Measurements from ENCODE around the gene NSUN5.

Gene NSUN5

DNA sequence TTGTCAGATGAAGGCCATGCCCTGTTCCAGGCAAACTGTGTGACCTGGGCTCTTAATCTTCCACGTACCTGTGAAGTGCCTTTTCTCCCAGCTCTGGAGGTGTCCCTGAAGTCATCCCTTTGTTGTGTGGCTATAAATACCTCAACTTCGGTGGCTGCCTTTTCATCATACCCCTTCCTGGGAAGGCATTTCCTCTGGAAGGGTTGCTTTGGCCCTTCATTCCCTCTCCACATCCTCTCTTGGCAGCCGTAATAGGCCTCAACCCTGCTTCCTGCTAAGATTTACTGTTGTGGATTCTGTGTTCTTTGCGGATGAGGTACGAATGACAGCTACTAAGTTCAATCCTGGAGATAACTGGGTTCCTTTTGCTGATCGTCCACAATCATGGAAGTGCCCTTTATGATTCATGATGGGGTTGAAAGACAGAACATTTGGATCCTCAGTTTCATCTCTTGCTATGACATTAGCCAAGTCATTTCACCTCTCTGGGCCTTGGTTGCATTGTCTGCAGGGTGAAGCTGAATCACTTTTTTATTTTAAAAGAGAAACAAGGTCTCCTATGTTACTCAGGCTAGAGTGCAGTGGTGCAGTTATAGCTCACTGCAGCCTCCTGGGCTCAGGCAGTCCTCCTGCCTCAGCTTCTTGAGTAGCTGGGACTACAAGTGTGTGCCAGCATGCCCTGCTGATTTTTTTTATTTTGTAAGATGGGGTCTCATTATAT, 43.0 kb upstream of the NSUN5 start:
- TF ChIP-seq, protein P1, sequence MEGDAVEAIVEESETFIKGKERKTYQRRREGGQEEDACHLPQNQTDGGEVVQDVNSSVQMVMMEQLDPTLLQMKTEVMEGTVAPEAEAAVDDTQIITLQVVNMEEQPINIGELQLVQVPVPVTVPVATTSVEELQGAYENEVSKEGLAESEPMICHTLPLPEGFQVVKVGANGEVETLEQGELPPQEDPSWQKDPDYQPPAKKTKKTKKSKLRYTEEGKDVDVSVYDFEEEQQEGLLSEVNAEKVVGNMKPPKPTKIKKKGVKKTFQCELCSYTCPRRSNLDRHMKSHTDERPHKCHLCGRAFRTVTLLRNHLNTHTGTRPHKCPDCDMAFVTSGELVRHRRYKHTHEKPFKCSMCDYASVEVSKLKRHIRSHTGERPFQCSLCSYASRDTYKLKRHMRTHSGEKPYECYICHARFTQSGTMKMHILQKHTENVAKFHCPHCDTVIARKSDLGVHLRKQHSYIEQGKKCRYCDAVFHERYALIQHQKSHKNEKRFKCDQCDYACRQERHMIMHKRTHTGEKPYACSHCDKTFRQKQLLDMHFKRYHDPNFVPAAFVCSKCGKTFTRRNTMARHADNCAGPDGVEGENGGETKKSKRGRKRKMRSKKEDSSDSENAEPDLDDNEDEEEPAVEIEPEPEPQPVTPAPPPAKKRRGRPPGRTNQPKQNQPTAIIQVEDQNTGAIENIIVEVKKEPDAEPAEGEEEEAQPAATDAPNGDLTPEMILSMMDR (IDR thresholded peaks at IDR 0.05; ENCODE audit: low read depth, low read length) = no peak
- DNase-seq (ENCODE audit: low read depth in 2 of 2) = peak in 1 of 2 donors; percentile 32
- H3K4me3 ChIP-seq (replicated peaks in 1 of 2; ENCODE audit: low read depth in 2 of 2, low read length in 2 of 2) = no peak overlapping the region

DNA sequence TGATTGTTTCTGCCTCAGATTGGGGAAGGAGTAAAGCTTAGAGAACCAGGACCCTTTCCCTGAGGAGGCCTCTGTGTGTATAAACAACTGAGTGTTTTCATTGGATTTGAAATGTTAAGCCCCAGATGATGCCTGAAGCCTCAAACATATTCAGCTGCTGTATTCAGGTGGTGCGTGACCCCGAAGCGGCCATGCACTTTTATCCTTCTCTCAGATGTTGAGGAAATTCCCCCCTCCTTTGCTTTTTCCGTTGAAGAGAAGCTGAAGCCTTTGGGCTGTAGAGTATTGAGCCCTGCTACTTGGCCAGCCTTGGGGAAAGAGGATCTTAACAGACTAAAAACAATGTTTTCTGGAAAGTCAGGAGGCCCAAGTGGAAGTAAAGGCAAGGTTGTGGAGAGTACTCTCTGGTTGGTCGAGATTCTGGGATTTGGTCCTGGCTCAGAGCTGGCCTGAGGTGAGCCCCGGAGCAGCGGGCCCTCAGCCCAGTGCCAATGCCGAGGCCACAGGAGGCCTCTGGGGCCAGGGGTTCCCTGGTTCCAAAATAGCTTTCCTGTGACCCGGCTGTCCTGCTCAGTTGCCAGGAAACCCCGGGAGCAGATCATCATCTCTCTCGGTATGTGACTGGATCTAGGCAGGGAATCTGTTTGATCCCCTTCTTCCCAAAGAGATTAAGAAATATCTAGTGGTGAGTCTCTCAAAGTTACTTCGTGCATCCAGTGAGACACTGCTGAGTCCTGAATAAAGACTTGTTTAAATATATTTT, 41.9 kb upstream of the NSUN5 start:
- no peak for DNase-seq (ENCODE audit: low read depth in 2 of 2)

DNA sequence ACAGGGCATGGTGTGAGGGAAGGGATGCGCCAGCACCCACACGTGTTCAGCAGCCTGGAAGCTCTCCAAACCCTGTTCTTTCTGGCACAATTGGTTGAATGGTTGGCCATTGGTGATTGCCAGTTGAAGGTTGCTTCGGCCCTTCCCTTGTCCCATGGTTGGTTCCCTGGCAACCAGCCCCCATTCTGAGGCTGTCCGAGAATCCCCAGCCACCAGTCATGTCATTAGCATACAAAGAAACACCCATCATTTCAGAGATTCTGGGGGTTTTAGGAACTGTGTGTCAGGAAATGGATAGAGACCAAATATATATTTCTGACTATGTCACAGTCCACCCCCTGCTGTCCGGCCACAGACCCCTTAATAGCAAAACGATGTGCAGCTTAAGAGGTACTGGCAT, 41.1 kb upstream of the NSUN5 start:
- DNase-seq (ENCODE audit: low read depth in 2 of 2) = no peak
- H3K4me3 ChIP-seq (replicated peaks in 1 of 2; ENCODE audit: low read depth in 2 of 2, low read length in 2 of 2) = no peak overlapping the region
- TF ChIP-seq, protein P1 (IDR thresholded peaks at IDR 0.05; ENCODE audit: low read depth, low read length) = no peak

More for the DNA sequence above, 41.9 kb upstream of the NSUN5 start:
- H3K4me3 ChIP-seq (replicated peaks in 1 of 2; ENCODE audit: low read depth in 2 of 2, low read length in 2 of 2) = no peak overlapping the region
- TF ChIP-seq, protein P1 (IDR thresholded peaks at IDR 0.05; ENCODE audit: low read depth, low read length) = no peak

DNA sequence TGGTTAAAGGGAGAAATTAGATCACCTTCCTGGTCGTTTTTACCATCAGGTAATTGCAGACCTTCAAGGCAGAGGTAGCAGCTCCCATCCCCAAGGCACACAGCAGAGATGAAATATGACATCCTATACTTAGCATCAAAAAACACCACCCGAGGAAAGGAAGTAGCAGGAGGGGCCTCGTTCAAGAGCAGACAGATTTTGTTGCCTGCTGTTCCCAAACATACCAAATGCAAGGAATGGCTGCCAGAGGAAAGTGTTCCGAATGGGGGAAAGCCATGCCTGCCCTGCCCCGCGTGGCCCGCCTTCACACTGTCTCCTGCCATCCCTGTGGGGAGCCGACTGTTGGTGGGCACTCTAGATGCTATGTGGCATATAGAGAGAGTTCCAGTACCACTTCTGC, 37.3 kb upstream of the NSUN5 start:
- TF ChIP-seq, protein P1 (IDR thresholded peaks at IDR 0.05; ENCODE audit: low read depth, low read length) = no peak
- no peak for DNase-seq (ENCODE audit: low read depth in 2 of 2)
- no peak overlapping the region for H3K4me3 ChIP-seq (replicated peaks in 1 of 2; ENCODE audit: low read depth in 2 of 2, low read length in 2 of 2)

DNA sequence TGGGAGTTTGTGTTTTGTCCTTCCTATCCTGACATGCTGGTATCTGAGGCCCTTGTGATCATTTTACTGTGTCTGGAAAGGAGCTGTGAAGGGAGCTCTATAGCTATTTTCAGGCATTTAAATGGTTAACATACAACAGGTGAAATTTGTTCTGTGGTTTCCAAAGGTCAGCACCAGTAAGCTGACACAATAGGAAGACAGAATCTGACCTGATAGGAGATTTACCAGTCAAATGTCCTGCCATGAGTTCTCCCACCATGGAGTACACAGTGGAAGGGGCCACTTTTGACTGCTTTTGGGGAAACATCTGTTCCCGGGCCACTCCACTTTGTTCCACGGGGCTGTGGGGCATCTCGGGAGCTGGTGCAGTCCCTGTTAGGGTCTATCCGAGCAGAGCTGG, 36.9 kb upstream of the NSUN5 start:
- TF ChIP-seq, protein P1 (IDR thresholded peaks at IDR 0.05; ENCODE audit: low read depth, low read length) = no peak
- no peak overlapping the region for H3K4me3 ChIP-seq (replicated peaks in 1 of 2; ENCODE audit: low read depth in 2 of 2, low read length in 2 of 2)
- DNase-seq (ENCODE audit: low read depth in 2 of 2) = no peak

DNA sequence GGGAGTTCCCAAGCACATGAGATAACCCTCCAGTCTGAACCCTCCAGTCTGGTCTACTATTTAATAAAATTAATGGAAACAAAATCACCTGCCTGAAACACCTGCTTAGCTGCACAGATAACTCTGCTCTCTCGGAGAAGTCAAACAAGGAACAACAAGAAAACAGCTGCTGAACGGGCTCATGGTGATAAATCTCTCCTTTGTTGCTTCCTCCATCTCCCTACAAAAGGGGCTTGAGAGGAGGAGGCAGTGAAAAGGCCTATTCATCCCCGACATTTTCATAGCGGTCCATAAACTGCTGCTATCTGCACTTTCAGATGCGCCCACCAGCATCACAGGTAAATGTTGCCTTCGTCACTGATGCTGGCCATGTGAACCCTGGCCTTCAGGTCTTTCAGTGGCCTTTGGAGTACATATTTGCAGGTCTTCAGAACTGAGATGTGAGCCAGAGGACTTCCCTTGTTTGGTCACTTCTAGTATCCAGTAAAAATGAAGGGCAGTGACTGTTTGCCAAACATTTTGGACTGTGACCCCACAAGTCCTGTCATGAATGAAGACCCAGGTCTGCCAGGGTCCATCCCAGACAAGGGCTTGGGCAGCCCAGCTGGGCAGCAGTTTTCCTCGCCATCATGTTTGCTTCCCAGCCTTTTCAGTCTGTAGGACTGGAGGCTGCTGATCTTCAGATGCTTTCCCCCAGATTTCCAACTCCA, 35.2 kb upstream of the NSUN5 start:
- TF ChIP-seq, protein P1 (IDR thresholded peaks at IDR 0.05; ENCODE audit: low read depth, low read length) = no peak
- DNase-seq (ENCODE audit: low read depth in 2 of 2) = no peak
- no peak overlapping the region for H3K4me3 ChIP-seq (replicated peaks in 1 of 2; ENCODE audit: low read depth in 2 of 2, low read length in 2 of 2)

Data from cardiac fibroblast (primary cell).